T-helper 1 cell treated with Interleukin-12 subunit alpha and Interleukin-12 subunit beta and Interleukin-4 antibody, amounts not matched to agents 30 μg/mL and 1 μg/mL, for 36 hours (primary cell): ENCODE results near the gene CELF2.

Experiments used
- H3K27ac Mint-ChIP-seq: one replicate; pipeline ENCODE4 v1.8.0; 2021; ENCODE audit warnings: mild to moderate bottlenecking, mixed read lengths
- H3K27me3 Mint-ChIP-seq: one replicate; pipeline ENCODE4 v1.8.0; 2021; ENCODE audit warnings: low read depth, mixed read lengths
- H3K36me3 Mint-ChIP-seq: one replicate; pipeline ENCODE4 v1.8.0; 2021; ENCODE audit warnings: low read depth, mixed read lengths
- H3K4me1 Mint-ChIP-seq: one replicate; pipeline ENCODE4 v1.8.0; 2021; ENCODE audit warnings: low read depth, mixed read lengths
- H3K4me3 Mint-ChIP-seq: one replicate; pipeline ENCODE4 v1.8.0; 2021; ENCODE audit warnings: mild to moderate bottlenecking, moderate library complexity, mixed read lengths
- H3K9me3 Mint-ChIP-seq: one replicate; pipeline ENCODE4 v1.8.0; 2021; ENCODE audit warnings: mixed read lengths

Gene CELF2

GRCh38 chr10:11046776-11047160 lies 29.1 kb downstream of the CELF2 start:
- Mint-ChIP-seq H3K27me3 (peaks cover 52% of the 10 kb centered on the region), H3K9me3 (no peaks in the 10 kb centered on the region), H3K36me3 (no peaks in the 10 kb centered on the region), H3K4me3 (no peak overlapping the region), H3K27ac (no peak overlapping the region), H3K4me1 (no peaks in the 10 kb centered on the region)

GRCh38 chr10:11048707-11049278 lies 31.1 kb downstream of the CELF2 start:
- Mint-ChIP-seq H3K9me3 (no peaks in the 10 kb centered on the region), H3K27ac (no peak overlapping the region), H3K4me1 (no peaks in the 10 kb centered on the region), H3K4me3 (no peak overlapping the region), H3K27me3 (peaks cover 45% of the 10 kb centered on the region), H3K36me3 (no peaks in the 10 kb centered on the region)

- H3K27ac Mint-ChIP-seq, result no peak overlapping the region
- H3K4me3 Mint-ChIP-seq, result no peak overlapping the region
- H3K36me3 Mint-ChIP-seq, result no peaks in the 10 kb centered on the region
- H3K27me3 Mint-ChIP-seq, result peaks cover 39% of the 10 kb centered on the region
- no peaks in the 10 kb centered on the region for H3K9me3 Mint-ChIP-seq
- no peaks in the 10 kb centered on the region for H3K4me1 Mint-ChIP-seq
Observed at GRCh38 chr10:11049806-11050205, 32.1 kb downstream of the CELF2 start.

- H3K27ac Mint-ChIP-seq, result no peak overlapping the region
- no peaks in the 10 kb centered on the region for H3K36me3 Mint-ChIP-seq
- peaks cover 35% of the 10 kb centered on the region for H3K27me3 Mint-ChIP-seq
- no peak overlapping the region for H3K4me3 Mint-ChIP-seq
- no peaks in the 10 kb centered on the region for H3K9me3 Mint-ChIP-seq
- H3K4me1 Mint-ChIP-seq, result no peaks in the 10 kb centered on the region
Observed at GRCh38 chr10:11050301-11051287, 32.9 kb downstream of the CELF2 start.

- H3K9me3 Mint-ChIP-seq, result no peaks in the 10 kb centered on the region
- H3K36me3 Mint-ChIP-seq, result no peaks in the 10 kb centered on the region
- no peak overlapping the region for H3K27ac Mint-ChIP-seq
- H3K27me3 Mint-ChIP-seq, result peaks cover 30% of the 10 kb centered on the region
- no peaks in the 10 kb centered on the region for H3K4me1 Mint-ChIP-seq
- H3K4me3 Mint-ChIP-seq, result no peak overlapping the region
Observed at GRCh38 chr10:11057018-11057417, 39.3 kb downstream of the CELF2 start.

GRCh38 chr10:11057448-11057847 lies 39.8 kb downstream of the CELF2 start:
- Mint-ChIP-seq H3K9me3 (no peaks in the 10 kb centered on the region), H3K27ac (no peak overlapping the region), H3K36me3 (no peaks in the 10 kb centered on the region), H3K27me3 (peaks cover 30% of the 10 kb centered on the region), H3K4me1 (no peaks in the 10 kb centered on the region), H3K4me3 (no peak overlapping the region)

- Mint-ChIP-seq H3K27ac (no peak overlapping the region), H3K4me1 (no peaks in the 10 kb centered on the region), H3K4me3 (no peak overlapping the region), H3K36me3 (no peaks in the 10 kb centered on the region), H3K9me3 (no peaks in the 10 kb centered on the region), H3K27me3 (peaks cover 31% of the 10 kb centered on the region)
Observed at GRCh38 chr10:11057994-11058393, 40.3 kb downstream of the CELF2 start.

GRCh38 chr10:11058965-11059364 lies 41.3 kb downstream of the CELF2 start:
- H3K4me3 Mint-ChIP-seq, result no peak overlapping the region
- H3K4me1 Mint-ChIP-seq, result no peaks in the 10 kb centered on the region
- H3K27ac Mint-ChIP-seq, result no peak overlapping the region
- H3K36me3 Mint-ChIP-seq, result no peaks in the 10 kb centered on the region
- H3K9me3 Mint-ChIP-seq, result no peaks in the 10 kb centered on the region
- H3K27me3 Mint-ChIP-seq, result peaks cover 33% of the 10 kb centered on the region

GRCh38 chr10:11063856-11064255 lies 46.2 kb downstream of the CELF2 start:
- H3K27ac Mint-ChIP-seq, result no peak overlapping the region
- no peaks in the 10 kb centered on the region for H3K36me3 Mint-ChIP-seq
- H3K9me3 Mint-ChIP-seq, result no peaks in the 10 kb centered on the region
- H3K4me3 Mint-ChIP-seq, result no peak overlapping the region
- H3K27me3 Mint-ChIP-seq, result peaks cover 40% of the 10 kb centered on the region
- H3K4me1 Mint-ChIP-seq, result no peaks in the 10 kb centered on the region

- Mint-ChIP-seq H3K4me3 (no peak overlapping the region), H3K9me3 (no peaks in the 10 kb centered on the region), H3K36me3 (no peaks in the 10 kb centered on the region), H3K27me3 (peaks cover 31% of the 10 kb centered on the region), H3K27ac (no peak overlapping the region), H3K4me1 (no peaks in the 10 kb centered on the region)
Observed at GRCh38 chr10:11064832-11065231, 47.2 kb downstream of the CELF2 start.

GRCh38 chr10:11065567-11065966 lies 47.9 kb downstream of the CELF2 start:
- Mint-ChIP-seq H3K27ac (no peak overlapping the region), H3K4me3 (no peak overlapping the region), H3K36me3 (no peaks in the 10 kb centered on the region), H3K27me3 (peaks cover 30% of the 10 kb centered on the region), H3K9me3 (no peaks in the 10 kb centered on the region), H3K4me1 (no peaks in the 10 kb centered on the region)

GRCh38 chr10:11066520-11066919 lies 48.8 kb downstream of the CELF2 start:
- Mint-ChIP-seq H3K27me3 (peaks cover 22% of the 10 kb centered on the region), H3K4me3 (no peak overlapping the region), H3K36me3 (no peaks in the 10 kb centered on the region), H3K27ac (no peak overlapping the region), H3K4me1 (no peaks in the 10 kb centered on the region), H3K9me3 (no peaks in the 10 kb centered on the region)

GRCh38 chr10:11068861-11069633 lies 51.4 kb downstream of the CELF2 start:
- Mint-ChIP-seq H3K27me3 (peaks cover 16% of the 10 kb centered on the region), H3K36me3 (no peaks in the 10 kb centered on the region), H3K27ac (no peak overlapping the region), H3K4me1 (no peaks in the 10 kb centered on the region), H3K9me3 (no peaks in the 10 kb centered on the region), H3K4me3 (no peak overlapping the region)

- no peak overlapping the region for H3K4me3 Mint-ChIP-seq
- H3K4me1 Mint-ChIP-seq, result no peaks in the 10 kb centered on the region
- H3K9me3 Mint-ChIP-seq, result no peaks in the 10 kb centered on the region
- H3K27me3 Mint-ChIP-seq, result peaks cover 44% of the 10 kb centered on the region
- no peak overlapping the region for H3K27ac Mint-ChIP-seq
- no peaks in the 10 kb centered on the region for H3K36me3 Mint-ChIP-seq
Observed at GRCh38 chr10:11073410-11073809, 55.7 kb downstream of the CELF2 start.
